Fibroblast of mammary gland (primary cell): ENCODE results near the gene XPO5.

Experiments used
- DNase-seq: peaks from one replicate; pipeline ENCODE4 v3.0.0-alpha.2; 2010; ENCODE audit warnings: low read depth
- H3K4me3 ChIP-seq: 2 replicates; pipeline ENCODE4 v1.5.1; 2011; ENCODE audit warnings: low read depth, mild to moderate bottlenecking, low read length, moderate library complexity; ENCODE audit not compliant: control insufficient read depth
- TF ChIP-seq, protein P1 (sequence below): conservative IDR thresholded peaks from 2 replicates; pipeline ENCODE4 v1.5.1; 2011; ENCODE audit warnings: low read depth, low read length, inconsistent platforms; ENCODE audit not compliant: control insufficient read depth, insufficient read depth

XPO5 gene

DNA sequence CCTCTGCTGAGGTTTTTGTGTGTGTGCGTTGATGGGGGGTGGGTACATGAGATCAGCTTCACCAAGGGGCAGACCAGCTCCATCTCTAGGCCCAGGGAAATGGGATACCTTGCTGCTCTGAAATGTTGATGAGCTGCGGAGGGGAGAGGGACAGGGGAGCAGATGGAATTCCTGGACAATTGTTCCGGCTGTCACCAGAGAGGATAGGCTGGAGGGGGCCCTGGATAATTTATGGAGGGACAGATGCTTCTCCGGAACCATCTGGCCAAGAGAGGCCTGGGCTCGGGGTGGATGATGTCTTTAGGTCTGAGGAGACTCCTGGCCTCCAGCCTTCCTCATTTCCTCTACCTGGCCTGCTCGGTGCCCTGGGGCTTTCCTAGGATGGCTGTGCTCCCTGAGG, 100.3 kb downstream of the XPO5 start:
- TF ChIP-seq, protein P1, sequence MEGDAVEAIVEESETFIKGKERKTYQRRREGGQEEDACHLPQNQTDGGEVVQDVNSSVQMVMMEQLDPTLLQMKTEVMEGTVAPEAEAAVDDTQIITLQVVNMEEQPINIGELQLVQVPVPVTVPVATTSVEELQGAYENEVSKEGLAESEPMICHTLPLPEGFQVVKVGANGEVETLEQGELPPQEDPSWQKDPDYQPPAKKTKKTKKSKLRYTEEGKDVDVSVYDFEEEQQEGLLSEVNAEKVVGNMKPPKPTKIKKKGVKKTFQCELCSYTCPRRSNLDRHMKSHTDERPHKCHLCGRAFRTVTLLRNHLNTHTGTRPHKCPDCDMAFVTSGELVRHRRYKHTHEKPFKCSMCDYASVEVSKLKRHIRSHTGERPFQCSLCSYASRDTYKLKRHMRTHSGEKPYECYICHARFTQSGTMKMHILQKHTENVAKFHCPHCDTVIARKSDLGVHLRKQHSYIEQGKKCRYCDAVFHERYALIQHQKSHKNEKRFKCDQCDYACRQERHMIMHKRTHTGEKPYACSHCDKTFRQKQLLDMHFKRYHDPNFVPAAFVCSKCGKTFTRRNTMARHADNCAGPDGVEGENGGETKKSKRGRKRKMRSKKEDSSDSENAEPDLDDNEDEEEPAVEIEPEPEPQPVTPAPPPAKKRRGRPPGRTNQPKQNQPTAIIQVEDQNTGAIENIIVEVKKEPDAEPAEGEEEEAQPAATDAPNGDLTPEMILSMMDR: no peak
- no peak overlapping the region for H3K4me3 ChIP-seq
- no peak for DNase-seq

GRCh38 chr6:43472515-43472914, 103.3 kb downstream of the XPO5 start:
- TF ChIP-seq, protein P1: no peak
- DNase-seq: no peak
- no peak overlapping the region for H3K4me3 ChIP-seq
